ENCODE measurements around the gene CBX4.
A peak's percentile ranks its signal among the peaks of the same experiment; 100 is the strongest.

CBX4 gene

GRCh38 chr17:79800325-79801155 is 38.7 kb downstream of the CBX4 start:
- DNase-seq (ENCODE audit: low read depth in 2 of 2), result no peak

GRCh38 chr17:79799538-79800324 is 39.5 kb downstream of the CBX4 start:
- DNase-seq (ENCODE audit: low read depth in 2 of 2), result no peak

- DNase-seq (ENCODE audit: low read depth in 2 of 2), result no peak
Measured at GRCh38 chr17:79799174-79799537, 40.1 kb downstream of the CBX4 start.

DNA sequence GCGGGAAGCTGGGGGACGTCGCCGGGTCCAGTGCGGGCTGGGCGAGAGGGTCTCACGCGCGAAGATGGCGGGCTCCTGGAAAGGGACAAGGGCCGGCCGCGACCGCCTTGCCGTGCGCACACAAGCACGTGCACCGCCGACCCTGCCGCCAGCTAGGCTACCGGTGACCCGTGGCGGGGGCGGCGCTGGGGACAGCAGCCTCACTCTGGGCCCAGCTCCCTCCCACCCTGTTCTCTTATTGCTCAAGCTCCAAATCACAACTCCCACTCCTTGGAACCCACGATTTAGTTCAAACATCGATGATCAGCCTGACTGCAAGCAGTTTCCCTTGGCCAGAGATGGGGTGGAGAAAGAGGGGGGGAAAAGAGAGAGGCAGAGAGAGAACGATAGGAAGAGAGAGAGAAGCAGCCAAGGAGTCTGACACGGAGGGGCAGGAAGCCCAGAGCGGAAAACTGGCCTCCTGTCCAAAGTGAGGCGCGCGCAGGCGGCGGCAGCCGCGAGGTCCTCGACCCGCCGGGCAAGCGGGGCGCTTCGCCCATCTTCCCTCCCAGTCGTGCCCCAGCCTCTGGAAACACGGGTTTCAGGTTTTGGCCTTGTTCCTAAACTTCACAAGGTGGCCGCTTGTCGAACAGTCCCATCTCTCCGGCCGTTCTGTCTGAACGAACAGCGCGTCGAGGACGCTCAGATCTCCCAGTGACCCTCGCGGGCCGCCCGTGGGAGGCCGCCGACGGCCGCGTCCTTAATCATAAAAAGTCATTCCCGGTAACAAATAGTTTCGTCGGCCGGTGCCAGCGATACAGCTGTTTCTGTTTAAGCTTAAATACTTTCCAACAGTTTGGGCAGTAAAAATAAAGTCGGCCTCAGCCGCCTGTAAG is 40.7 kb downstream of the CBX4 start:
- DNase-seq (ENCODE audit: low read depth in 2 of 2), result no peak

- DNase-seq (ENCODE audit: low read depth in 2 of 2), result no peak
Measured at GRCh38 chr17:79797492-79798298, 41.5 kb downstream of the CBX4 start.

- peak; percentile 99 for DNase-seq (ENCODE audit: low read depth in 2 of 2)
Measured at GRCh38 chr17:79796763-79797491, 42.3 kb downstream of the CBX4 start, which contains the start of gene CBX8. TSS of gene CBX8 (minus strand) at chr17:79797077. CDS start at chr17:79796998, 79 bp downstream.

DNA sequence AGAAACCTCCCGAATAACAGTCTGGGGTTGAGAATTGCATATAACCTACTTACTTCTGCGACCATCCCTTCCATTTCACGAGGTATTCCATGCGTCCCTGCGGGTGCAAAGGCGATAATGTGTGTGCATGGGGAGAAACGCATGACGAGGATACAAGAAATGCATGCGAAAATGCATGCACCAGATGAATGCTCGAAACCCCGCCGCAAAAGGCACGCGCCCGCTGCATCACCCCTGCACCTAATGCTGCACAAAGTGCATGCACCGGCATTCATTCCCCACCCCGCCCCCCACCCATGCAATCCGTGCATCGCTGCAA is 42.8 kb downstream of the CBX4 start:
- no peak for DNase-seq (ENCODE audit: low read depth in 2 of 2)

GRCh38 chr17:79795795-79796443 is 43.3 kb downstream of the CBX4 start:
- no peak for DNase-seq (ENCODE audit: low read depth in 2 of 2)

- no peak for DNase-seq (ENCODE audit: low read depth in 2 of 2)
Measured at GRCh38 chr17:79794659-79795511, 44.4 kb downstream of the CBX4 start.

- no peak for DNase-seq (ENCODE audit: low read depth in 2 of 2)
Measured at GRCh38 chr17:79793924-79794304, 45.3 kb downstream of the CBX4 start.

GRCh38 chr17:79792984-79793923 is 46.0 kb downstream of the CBX4 start:
- no peak for DNase-seq (ENCODE audit: low read depth in 2 of 2)

GRCh38 chr17:79792341-79792871 is 46.8 kb downstream of the CBX4 start:
- DNase-seq (ENCODE audit: low read depth in 2 of 2), result no peak

DNA sequence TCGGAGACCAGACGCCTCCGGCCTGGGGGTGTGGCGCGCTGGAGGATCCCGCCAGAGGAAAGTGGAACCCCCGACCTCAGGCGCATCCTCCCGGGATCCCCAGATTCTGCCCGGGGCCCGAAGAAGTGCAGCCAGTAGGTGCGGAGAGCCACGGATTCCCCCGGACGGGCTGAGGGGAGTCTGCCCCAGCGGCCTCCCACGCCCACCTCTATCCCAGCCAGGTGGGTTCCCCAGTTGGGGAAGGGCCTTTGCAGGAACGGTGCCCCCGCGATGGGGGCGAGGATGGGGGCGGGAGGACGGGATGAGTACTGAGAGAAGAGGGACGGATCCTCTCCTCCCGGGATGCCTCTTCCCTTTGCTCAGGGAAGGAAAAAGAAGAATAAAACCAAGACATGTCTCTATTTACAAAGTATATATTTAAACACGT is 47.5 kb downstream of the CBX4 start:
- DNase-seq (ENCODE audit: low read depth in 2 of 2), result no peak

GRCh38 chr17:79790805-79791734 is 48.2 kb downstream of the CBX4 start:
- DNase-seq (ENCODE audit: low read depth in 2 of 2), result no peak

- DNase-seq (ENCODE audit: low read depth in 2 of 2), result no peak
Measured at GRCh38 chr17:79789943-79790804, 49.1 kb downstream of the CBX4 start.
